22Rv1 (cell line): ENCODE measurements around the gene TRPC6.

Source experiments
- CTCF ChIP-seq: fragments of 450-650 bp; IDR thresholded peaks from 2 replicates; pipeline ENCODE4 v1.5.1; 2017; ENCODE audit warnings: mild to moderate bottlenecking
- ZFX ChIP-seq: fragments of 450-650 bp; IDR thresholded peaks from 2 replicates; pipeline ENCODE4 v1.6.1; 2017; ENCODE audit warnings: antibody characterized with exemption, borderline replicate concordance

GRCh38 chr11:101446726-101447125 is 137.1 kb downstream of the TRPC6 start:
- TF ChIP-seq CTCF = no peak
- TF ChIP-seq ZFX = no peak
